IPS-11a (cell line): ENCODE results near the gene STIL.
"Not testable (repeated sequence)": the region's sequence is repeated elsewhere in the genome, so short reads cannot be mapped to it uniquely, and the experiment has no call there.

Source experiments
- H3K4me3 ChIP-seq: one replicate; pipeline ENCODE4 v1.5.1; 2013; ENCODE audit warnings: low read depth, low read length, control low read depth

STIL gene

GRCh38 chr1:47223174-47223920 lies 90.6 kb downstream of the STIL start:
- no peak overlapping the region for H3K4me3 ChIP-seq

GRCh38 chr1:47222476-47222875 lies 91.5 kb downstream of the STIL start:
- H3K4me3 ChIP-seq, result no peak overlapping the region

GRCh38 chr1:47219590-47220220 lies 94.2 kb downstream of the STIL start:
- H3K4me3 ChIP-seq, result no peak overlapping the region

- H3K4me3 ChIP-seq, result no peak overlapping the region
Measured at GRCh38 chr1:47219001-47219400, 94.9 kb downstream of the STIL start.

GRCh38 chr1:47216278-47217059 lies 97.5 kb downstream of the STIL start:
- no peak overlapping the region for H3K4me3 ChIP-seq

GRCh38 chr1:47215713-47216112 lies 98.2 kb downstream of the STIL start:
- no peak overlapping the region for H3K4me3 ChIP-seq

GRCh38 chr1:47214549-47214948 lies 99.4 kb downstream of the STIL start:
- no peak overlapping the region for H3K4me3 ChIP-seq

- no peak overlapping the region for H3K4me3 ChIP-seq
Measured at GRCh38 chr1:47213230-47213963, 100.5 kb downstream of the STIL start.

- no peak overlapping the region for H3K4me3 ChIP-seq
Measured at GRCh38 chr1:47212636-47213229, 101.2 kb downstream of the STIL start.

- H3K4me3 ChIP-seq, result no peak overlapping the region
Measured at GRCh38 chr1:47211796-47212269, 102.1 kb downstream of the STIL start.

- H3K4me3 ChIP-seq, result no peak overlapping the region
Measured at GRCh38 chr1:47210666-47211065, 103.3 kb downstream of the STIL start.

- H3K4me3 ChIP-seq, result no peak overlapping the region
Measured at GRCh38 chr1:47209725-47210325, 104.1 kb downstream of the STIL start.

GRCh38 chr1:47209091-47209490 lies 104.9 kb downstream of the STIL start:
- H3K4me3 ChIP-seq, result no peak overlapping the region

- H3K4me3 ChIP-seq, result peak overlapping the region; percentile 4
Measured at GRCh38 chr1:47208374-47208850, 105.5 kb downstream of the STIL start.

GRCh38 chr1:47207803-47208373 lies 106.1 kb downstream of the STIL start:
- H3K4me3 ChIP-seq, result no peak overlapping the region

- no peak overlapping the region for H3K4me3 ChIP-seq
Measured at GRCh38 chr1:47205918-47206317, 108.0 kb downstream of the STIL start.

- not testable (repeated sequence) for H3K4me3 ChIP-seq
Measured at GRCh38 chr1:47203504-47203903, 110.4 kb downstream of the STIL start.

- H3K4me3 ChIP-seq, result no peak overlapping the region
Measured at GRCh38 chr1:47201179-47201578, 112.8 kb downstream of the STIL start.
